Suprapubic skin (tissue), 4 donors: ENCODE measurements around the gene ST3GAL6. TPM values are rescaled to one million over a fixed set of nuclear protein-coding genes. Genes with fewer than 3 reads are reported as not detected.

Source experiments
- DNase-seq, 2 donors: peaks; one replicate each; pipeline ENCODE4 v3.0.0-alpha.2; 2019; ENCODE audit warnings: low spot score in 2 of 2
- H3K27ac ChIP-seq: fragments of 200-600 bp; sonication (generic); one replicate; pipeline ENCODE4 v1.5.1; 2019
- H3K27me3 ChIP-seq: fragments of 200-600 bp; sonication (generic); one replicate; pipeline ENCODE4 v1.5.1; 2019
- H3K36me3 ChIP-seq: fragments of 200-600 bp; sonication (generic); one replicate; pipeline ENCODE4 v1.5.1; 2019
- H3K4me1 ChIP-seq: fragments of 200-600 bp; sonication (generic); one replicate; pipeline ENCODE4 v1.5.1; 2019
- H3K4me3 ChIP-seq: fragments of 200-600 bp; sonication (generic); one replicate; pipeline ENCODE4 v1.5.1; 2019; ENCODE audit warnings: mild to moderate bottlenecking
- H3K9me3 ChIP-seq: fragments of 200-600 bp; sonication (generic); one replicate; pipeline ENCODE4 v1.5.1; 2019
- CTCF ChIP-seq, 2 donors: fragments of 200-600 bp in 1 of 2; fragments of 450-650 bp in 1 of 2; sonication (generic) in 1 of 2; IDR thresholded peaks; one replicate each; pipeline ENCODE4 v1.5.1; 2016 to 2019; ENCODE audit warnings: antibody characterized with exemption in 2 of 2, mild to moderate bottlenecking in 1 of 2, moderate library complexity in 1 of 2
- EP300 ChIP-seq: sonication (generic); formaldehyde crosslinking; IDR thresholded peaks from one replicate; pipeline ENCODE4 v1.6.1; 2017; ENCODE audit warnings: antibody characterized with exemption
- POLR2A ChIP-seq, 2 donors: fragments of 450-650 bp; IDR thresholded peaks; one replicate each; pipeline ENCODE4 v1.6.1; 2017; ENCODE audit warnings: antibody characterized with exemption in 2 of 2, mild to moderate bottlenecking in 2 of 2, moderate library complexity in 2 of 2
- POLR2AphosphoS5 ChIP-seq, 3 donors: sonication (generic); formaldehyde crosslinking; IDR thresholded peaks; one replicate each; pipeline ENCODE4 v1.6.1; 2017; ENCODE audit warnings: antibody characterized with exemption in 3 of 3
- WGBS: methylation state at CpG from one replicate; pipeline ENCODE4 v1.1.5; 2018; 5-methylcytosine and 5-hydroxymethylcytosine counted together
- total RNA-seq, 4 donors: library from RNA; depleted of rRNA; stranded (reverse); fragments of >200 nt; gene quantifications; one replicate each; pipeline ENCODE4 v1.1.0, GENCODE V29; 2016

The ST3GAL6 gene
- total RNA-seq, 4 donors from 2014 or later = 13.1 to 48.0 (median 20.6) TPM

GRCh38 chr3:98768961-98769360 is 5.8 kb downstream of the ST3GAL6 start:
- Histone ChIP-seq H3K9me3 (no peaks in the 10 kb centered on the region), H3K27ac (peak overlapping the region; percentile 39), H3K36me3 (no peaks in the 10 kb centered on the region), H3K4me3 (no peak overlapping the region), H3K27me3 (no peaks in the 10 kb centered on the region), H3K4me1 (peaks cover 42% of the 10 kb centered on the region)
- DNase-seq = no peak
- 47% methylated on average over 2 of the region's 2 CpGs for WGBS
- TF ChIP-seq CTCF (IDR thresholded peaks at IDR 0.05) = no peak
- TF ChIP-seq POLR2A (IDR thresholded peaks at IDR 0.05) = no peak
- no peak for TF ChIP-seq POLR2AphosphoS5 (IDR thresholded peaks at IDR 0.05)
- TF ChIP-seq EP300 = no peak

- no peaks in the 10 kb centered on the region for H3K27me3 ChIP-seq
- TF ChIP-seq POLR2AphosphoS5 (IDR thresholded peaks at IDR 0.05) (no peak), POLR2A (IDR thresholded peaks at IDR 0.05) (no peak), CTCF (IDR thresholded peaks at IDR 0.05) (no peak), EP300 (no peak)
- H3K9me3 ChIP-seq = no peaks in the 10 kb centered on the region
- H3K4me1 ChIP-seq = peaks cover 37% of the 10 kb centered on the region
- no peak for DNase-seq
- no peak overlapping the region for H3K4me3 ChIP-seq
- no peaks in the 10 kb centered on the region for H3K36me3 ChIP-seq
- peak overlapping the region; percentile 39 for H3K27ac ChIP-seq
Measured at GRCh38 chr3:98769448-98769847, 6.3 kb downstream of the ST3GAL6 start.

GRCh38 chr3:98770261-98771039 is 7.3 kb downstream of the ST3GAL6 start:
- H3K4me1 ChIP-seq = peaks cover 32% of the 10 kb centered on the region
- 52% methylated on average over 8 of the region's 8 CpGs for WGBS
- H3K27ac ChIP-seq = peak overlapping the region; percentile 39
- H3K27me3 ChIP-seq = no peaks in the 10 kb centered on the region
- TF ChIP-seq EP300 (no peak), CTCF (IDR thresholded peaks at IDR 0.05) (no peak), POLR2AphosphoS5 (IDR thresholded peaks at IDR 0.05) (no peak), POLR2A (IDR thresholded peaks at IDR 0.05) (no peak)
- no peaks in the 10 kb centered on the region for H3K36me3 ChIP-seq
- H3K4me3 ChIP-seq = no peak overlapping the region
- no peak for DNase-seq
- H3K9me3 ChIP-seq = no peaks in the 10 kb centered on the region

GRCh38 chr3:98772022-98772421 is 8.9 kb downstream of the ST3GAL6 start:
- no peaks in the 10 kb centered on the region for H3K9me3 ChIP-seq
- 79% methylated on average over 2 of the region's 2 CpGs for WGBS
- TF ChIP-seq POLR2A (IDR thresholded peaks at IDR 0.05) = no peak
- no peak for TF ChIP-seq POLR2AphosphoS5 (IDR thresholded peaks at IDR 0.05)
- TF ChIP-seq EP300 = no peak
- TF ChIP-seq CTCF (IDR thresholded peaks at IDR 0.05) = no peak

GRCh38 chr3:98775459-98776139 is 12.5 kb downstream of the ST3GAL6 start:
- TF ChIP-seq CTCF (IDR thresholded peaks at IDR 0.05) = no peak
- TF ChIP-seq EP300 = no peak
- TF ChIP-seq POLR2AphosphoS5 (IDR thresholded peaks at IDR 0.05) = no peak
- TF ChIP-seq POLR2A (IDR thresholded peaks at IDR 0.05) = no peak
- Histone ChIP-seq H3K4me1 (peaks cover 26% of the 10 kb centered on the region), H3K27me3 (no peaks in the 10 kb centered on the region), H3K36me3 (no peaks in the 10 kb centered on the region), H3K27ac (no peak overlapping the region), H3K9me3 (no peaks in the 10 kb centered on the region), H3K4me3 (no peak overlapping the region)
- 86% methylated on average over 3 of the region's 3 CpGs for WGBS
- no peak for DNase-seq

More at GRCh38 chr3:98772022-98772421, 8.9 kb downstream of the ST3GAL6 start:
- Histone ChIP-seq H3K4me1 (peaks cover 28% of the 10 kb centered on the region), H3K4me3 (no peak overlapping the region), H3K27ac (no peak overlapping the region), H3K27me3 (no peaks in the 10 kb centered on the region), H3K36me3 (no peaks in the 10 kb centered on the region)
- no peak for DNase-seq
